GM12891 (cell line): Measurements from ENCODE around the gene ANKHD1.

ENCODE experiments used
- DNase-seq: peaks from one replicate; pipeline ENCODE4 v3.0.0; 2011; ENCODE audit warnings: low spot score; ENCODE audit not compliant: insufficient read length
- FAIRE-seq: peaks from 2 replicates; lab custom pipeline; 2011; peaks lifted over from hg19 to GRCh38; lab: Jason Lieb, UNC
- PAX5 ChIP-seq: IDR thresholded peaks from 2 replicates; pipeline ENCODE4 v1.6.1; 2011; ENCODE audit warnings: low read length, moderate library complexity, mild to moderate bottlenecking; ENCODE audit not compliant: insufficient read depth, severe bottlenecking
- POLR2A ChIP-seq: IDR thresholded peaks from 2 replicates; pipeline ENCODE4 v1.6.1; 2011; ENCODE audit warnings: low read depth, low read length, control low read depth
- POLR2AphosphoS5 ChIP-seq: IDR thresholded peaks from 2 replicates; pipeline ENCODE4 v1.6.1; 2011; ENCODE audit warnings: low read depth, low read length, control low read depth
- POU2F2 ChIP-seq: IDR thresholded peaks from 2 replicates; pipeline ENCODE4 v1.6.1; 2011; ENCODE audit warnings: low read depth, mild to moderate bottlenecking, control low read depth, low read length, moderate library complexity
- SPI1 ChIP-seq: IDR thresholded peaks from 2 replicates; pipeline ENCODE4 v1.6.1; 2011; ENCODE audit warnings: low read depth, low read length, control low read depth
- TAF1 ChIP-seq: IDR thresholded peaks from 2 replicates; pipeline ENCODE4 v1.6.1; 2011; ENCODE audit warnings: low read depth, low read length, control low read depth

Gene ANKHD1

GRCh38 chr5:140557965-140558364, 156.3 kb downstream of the ANKHD1 start:
- TF ChIP-seq SPI1 (no peak), POLR2AphosphoS5 (no peak), POLR2A (no peak), TAF1 (no peak), POU2F2 (no peak), PAX5 (no peak)
- no peak for DNase-seq
- FAIRE-seq = no peak

- TF ChIP-seq POLR2AphosphoS5 (no peak), SPI1 (no peak), TAF1 (no peak), POLR2A (no peak), POU2F2 (no peak), PAX5 (no peak)
- FAIRE-seq (no peak), DNase-seq (no peak)
Observed at GRCh38 chr5:140558542-140558941, 156.9 kb downstream of the ANKHD1 start.

GRCh38 chr5:140560227-140560626, 158.6 kb downstream of the ANKHD1 start:
- no peak for FAIRE-seq
- TF ChIP-seq POLR2A = no peak
- no peak for TF ChIP-seq POU2F2
- no peak for DNase-seq

GRCh38 chr5:140561753-140562523, 160.3 kb downstream of the ANKHD1 start:
- FAIRE-seq = no peak

GRCh38 chr5:140563596-140563995, 162.0 kb downstream of the ANKHD1 start:
- TF ChIP-seq SPI1 (no peak), TAF1 (no peak), POLR2A (no peak), PAX5 (no peak), POLR2AphosphoS5 (no peak), POU2F2 (no peak)
- DNase-seq = no peak
- peak; percentile 80 for FAIRE-seq

More at GRCh38 chr5:140561753-140562523, 160.3 kb downstream of the ANKHD1 start:
- TF ChIP-seq POLR2A (no peak), PAX5 (no peak), SPI1 (no peak), POU2F2 (no peak), POLR2AphosphoS5 (no peak), TAF1 (no peak)
- DNase-seq = no peak

- TF ChIP-seq SPI1 (peak; percentile 16; the same call in 1 of the 2 replicates), POLR2AphosphoS5 (peak; percentile 91), TAF1 (peak; percentile 81), PAX5 (no peak), POLR2A (peak; percentile 95), POU2F2 (no peak; the same call in 1 of the 2 replicates)
- peak; percentile 92 for DNase-seq
- FAIRE-seq = peak; percentile 100
Observed at GRCh38 chr5:140564196-140565023, 162.8 kb downstream of the ANKHD1 start, which contains the start of the genes APBB3 and SLC35A4. APBB3 (minus strand) TSS chr5:140564598; CDS start chr5:140564245, 353 bp downstream. SLC35A4 (plus strand) TSS chr5:140564828; CDS start chr5:140567170, 2,342 bp downstream.

- TF ChIP-seq POU2F2 = no peak
- TF ChIP-seq POLR2AphosphoS5 = no peak
- TF ChIP-seq POLR2A = no peak
- TF ChIP-seq PAX5 = no peak
- TF ChIP-seq TAF1 = no peak
- no peak for TF ChIP-seq SPI1
- FAIRE-seq (peak; percentile 13), DNase-seq (no peak)
Observed at GRCh38 chr5:140565024-140565779, 163.6 kb downstream of the ANKHD1 start.

- no peak for DNase-seq
- TF ChIP-seq SPI1 = no peak
- TF ChIP-seq POU2F2 = no peak
- TF ChIP-seq POLR2A = no peak
- no peak for TF ChIP-seq PAX5
- no peak for TF ChIP-seq TAF1
- no peak for TF ChIP-seq POLR2AphosphoS5
- FAIRE-seq = no peak
Observed at GRCh38 chr5:140565780-140566095, 164.1 kb downstream of the ANKHD1 start.
